GM18519 (cell line): ENCODE data around the gene RNASEH2A.
"Not testable (repeated sequence)": the region's sequence is repeated elsewhere in the genome, so short reads cannot be mapped to it uniquely, and the experiment has no call there.

ENCODE experiments used
- ATAC-seq: cut with Tn5 transposase; IDR thresholded peaks from one replicate; pipeline ENCODE4 v1.9.1; 2021; ENCODE audit warnings: mild to moderate bottlenecking, moderate library complexity; ENCODE audit not compliant: unreplicated experiment, low FRiP score

The RNASEH2A gene

DNA sequence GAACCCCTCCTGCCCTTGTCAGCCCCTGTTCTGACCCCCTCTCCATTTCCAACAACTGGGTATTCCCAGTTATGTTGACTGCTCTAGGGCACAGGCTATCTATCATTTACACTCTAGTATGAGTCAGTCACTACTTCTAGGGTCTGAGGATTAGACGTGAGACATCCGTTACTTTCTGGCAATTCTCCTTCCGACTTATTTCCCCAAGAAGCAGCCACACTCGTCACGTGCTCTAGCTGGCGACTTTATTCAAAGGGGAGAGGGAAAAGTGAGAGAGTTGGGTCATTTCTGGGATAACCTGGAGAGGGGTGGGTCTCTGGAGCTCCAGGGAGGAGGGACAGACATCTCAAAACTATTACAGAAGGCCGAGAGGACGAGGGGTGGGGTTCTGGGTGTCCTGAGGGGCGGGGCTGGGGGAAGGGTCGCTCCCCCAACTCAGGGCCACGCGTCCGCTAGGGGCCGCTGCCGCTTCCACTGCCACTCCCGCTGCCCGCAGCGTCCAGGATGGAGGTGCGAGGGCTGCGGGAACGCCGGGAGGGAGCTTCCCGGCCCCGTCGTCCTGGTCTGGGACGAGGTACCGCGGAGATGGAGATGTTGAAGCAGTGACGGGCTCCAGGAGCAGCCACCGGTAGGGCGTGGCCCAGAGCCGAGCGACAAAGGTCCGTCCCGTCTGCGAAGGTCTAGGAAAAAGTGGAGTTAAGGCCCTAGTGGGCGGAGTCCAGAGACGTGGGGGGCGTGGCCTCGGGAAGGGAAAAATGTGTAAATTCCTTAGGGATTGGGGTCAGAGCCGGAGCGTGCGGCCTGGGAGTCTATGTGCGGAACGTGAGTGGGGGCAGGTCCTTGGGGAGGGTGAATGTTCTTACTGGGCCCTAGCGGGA is 19.1 kb downstream of the RNASEH2A start:
- no peak for ATAC-seq

DNA sequence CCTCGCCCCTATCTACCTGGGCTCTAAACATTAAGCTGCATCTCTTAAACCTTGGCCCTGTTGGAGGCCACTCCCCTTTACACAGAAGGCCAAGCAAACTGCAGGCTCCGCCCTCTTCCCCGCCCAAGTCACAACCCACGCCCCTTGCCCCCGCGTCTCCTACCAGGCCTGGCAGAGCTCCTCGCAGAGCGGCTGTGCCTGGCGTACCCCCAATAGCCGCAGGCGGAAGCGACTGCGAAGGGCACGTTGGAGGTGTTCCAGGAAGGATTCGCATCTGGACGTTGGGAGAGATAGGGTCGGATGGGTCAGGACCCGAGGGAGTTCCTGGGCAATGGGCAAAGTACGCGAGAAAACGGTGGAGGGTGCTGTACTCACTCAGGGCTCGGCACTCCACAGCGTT is 22.1 kb downstream of the RNASEH2A start:
- ATAC-seq = no peak

DNA sequence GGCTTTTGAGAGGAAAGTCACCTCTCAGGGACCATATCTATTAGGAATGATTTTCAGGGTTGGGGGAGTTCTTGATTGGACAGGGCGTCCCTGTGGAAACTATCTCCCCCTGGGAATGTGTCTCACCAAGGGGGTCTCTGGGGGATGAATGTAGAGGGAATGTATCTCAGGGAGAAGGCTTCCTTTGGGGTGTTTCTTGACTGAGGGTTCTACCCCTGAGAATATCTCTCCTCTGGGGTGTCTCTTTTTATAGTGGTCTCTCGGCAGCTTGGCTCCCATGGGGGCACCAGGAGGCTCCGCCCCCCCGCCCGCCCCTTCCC is 27.0 kb downstream of the RNASEH2A start:
- ATAC-seq = no peak

DNA sequence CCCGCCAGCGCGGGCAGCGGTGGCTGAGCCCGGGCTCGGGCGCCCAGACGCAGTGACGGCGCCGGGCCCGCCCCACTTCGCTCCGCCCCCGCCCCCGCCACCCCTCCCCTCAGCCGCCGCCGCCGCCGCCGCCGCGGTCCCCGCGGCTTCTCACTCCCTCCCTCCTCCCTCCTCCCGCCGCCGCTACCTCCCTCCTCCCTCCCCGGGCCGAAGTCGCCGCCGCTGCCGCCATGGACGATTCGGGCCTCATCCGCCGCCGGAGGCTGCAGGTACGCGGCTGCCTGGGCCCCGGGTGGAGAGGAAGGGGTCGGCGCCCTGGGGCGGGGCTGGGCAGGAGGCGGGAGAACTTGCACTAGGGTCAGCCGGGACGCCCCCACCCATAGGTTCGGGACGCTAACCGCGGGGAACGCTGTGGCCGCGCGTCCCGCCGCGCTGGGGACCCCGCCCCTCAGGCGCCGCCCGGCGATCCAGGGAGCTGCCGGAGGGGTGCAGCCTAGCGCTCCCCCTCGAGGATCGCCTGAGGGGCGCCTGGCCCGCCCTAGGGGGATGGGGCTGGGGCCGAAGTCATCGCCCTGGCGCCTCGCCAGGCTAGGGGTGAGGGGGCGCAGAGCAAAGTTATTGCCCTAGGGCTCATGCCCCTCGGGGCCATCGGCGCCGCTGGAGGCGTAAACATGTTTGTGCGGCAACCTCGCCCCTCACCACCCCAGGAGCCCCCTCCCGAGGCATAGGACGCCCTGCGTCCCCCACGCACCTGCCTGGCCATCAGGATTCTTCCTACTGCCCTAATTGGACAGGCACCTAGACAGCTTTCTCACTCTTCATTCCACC is 27.6 kb downstream of the RNASEH2A start:
- no peak for ATAC-seq

DNA sequence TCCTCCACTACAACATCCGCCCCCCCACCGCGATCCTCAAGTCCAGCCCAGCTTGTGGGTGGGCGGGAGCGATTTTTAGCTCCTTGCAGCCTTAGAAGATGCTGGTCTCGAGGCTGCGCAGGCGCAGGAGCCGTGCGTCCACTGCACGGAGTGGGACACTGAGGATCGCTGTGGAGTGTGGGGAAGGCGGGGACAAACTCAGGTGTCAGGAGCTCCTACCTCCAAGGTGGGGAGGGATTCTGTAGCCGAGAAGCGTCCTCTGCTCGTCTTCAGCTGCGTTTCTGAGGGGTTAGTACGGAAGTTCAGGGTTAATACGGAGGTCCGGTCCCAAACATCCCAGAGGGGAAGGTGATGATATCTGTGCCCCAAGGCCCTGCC is 28.2 kb downstream of the RNASEH2A start, which contains the start of gene RTBDN:
TSS of gene RTBDN (minus strand) at position 14 of the 378 bp plus-strand sequence. CDS start 4,600 bp downstream, outside the sequence.
- ATAC-seq = no peak

DNA sequence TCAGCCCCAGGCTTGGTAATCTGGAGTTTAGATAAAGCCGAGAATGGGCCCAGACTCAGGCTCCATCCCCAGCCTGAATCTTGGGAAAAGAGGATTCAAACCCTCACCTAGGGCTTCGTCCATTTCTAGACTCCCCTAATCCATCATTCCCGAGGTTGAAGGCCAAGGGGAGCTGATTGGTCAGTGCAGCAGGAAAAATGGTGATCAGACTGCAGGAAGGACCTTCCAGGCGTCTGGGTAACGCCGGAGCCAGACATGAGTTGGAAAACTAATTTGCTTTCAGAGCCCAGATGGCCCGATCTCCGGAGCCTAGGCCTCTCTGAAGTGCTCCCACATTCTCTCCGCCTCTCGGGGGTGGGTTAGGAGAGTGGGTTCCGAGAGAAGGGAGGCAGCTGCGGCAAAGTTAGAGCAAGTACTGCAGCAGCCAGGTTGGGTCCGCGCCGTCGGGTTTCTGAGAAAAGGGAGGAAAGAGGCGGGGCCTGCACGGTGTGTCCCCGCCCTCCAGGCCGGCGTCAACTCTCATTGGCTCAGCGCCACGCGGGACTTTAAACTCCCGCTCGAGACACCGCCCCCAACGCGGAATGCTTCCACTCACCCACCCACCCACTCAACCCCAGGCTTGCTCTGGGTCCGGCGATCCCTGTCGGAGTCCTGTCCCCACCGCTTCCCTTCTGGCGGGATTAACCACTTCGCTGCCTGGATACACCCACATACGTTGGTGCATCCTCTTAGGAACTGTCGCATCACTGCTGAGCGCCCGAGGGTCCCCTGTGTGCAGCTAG is 28.8 kb downstream of the RNASEH2A start:
- ATAC-seq = no peak

DNA sequence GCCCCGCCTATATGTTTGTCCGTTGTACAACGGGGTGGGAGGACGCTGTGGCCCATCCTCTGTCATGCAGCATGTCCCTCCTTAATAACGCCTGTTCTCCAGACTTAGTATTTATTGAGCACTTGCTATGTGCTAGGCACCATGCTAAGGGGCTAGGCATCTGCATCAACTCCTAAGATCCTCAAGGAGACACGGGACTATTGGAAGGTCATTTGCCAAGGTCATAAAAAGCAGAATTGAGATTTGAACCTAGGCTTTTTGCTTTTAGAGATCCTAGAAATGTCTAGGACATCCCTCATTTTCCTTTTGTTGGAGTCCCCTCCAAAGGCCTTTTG is 30.1 kb downstream of the RNASEH2A start:
- no peak for ATAC-seq

DNA sequence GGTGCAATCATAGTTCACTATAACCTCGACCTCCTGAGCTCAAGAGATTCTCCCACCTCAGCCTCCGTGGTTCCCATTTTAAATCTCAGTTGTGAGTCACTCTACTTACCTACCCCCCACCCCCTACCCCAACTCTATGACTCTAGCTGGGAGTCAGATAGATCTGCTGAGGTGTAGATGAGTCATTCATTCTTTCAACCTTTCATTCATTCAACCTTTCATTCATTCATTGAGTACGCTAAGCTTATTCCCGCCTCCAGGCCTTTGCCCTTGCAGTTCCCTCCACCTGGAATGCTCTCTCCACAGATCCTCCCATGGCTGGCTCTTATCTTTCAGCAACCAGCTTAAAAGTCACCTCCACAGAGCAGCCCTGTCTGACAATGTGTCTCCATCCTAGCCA is 30.8 kb downstream of the RNASEH2A start:
- ATAC-seq = no peak

DNA sequence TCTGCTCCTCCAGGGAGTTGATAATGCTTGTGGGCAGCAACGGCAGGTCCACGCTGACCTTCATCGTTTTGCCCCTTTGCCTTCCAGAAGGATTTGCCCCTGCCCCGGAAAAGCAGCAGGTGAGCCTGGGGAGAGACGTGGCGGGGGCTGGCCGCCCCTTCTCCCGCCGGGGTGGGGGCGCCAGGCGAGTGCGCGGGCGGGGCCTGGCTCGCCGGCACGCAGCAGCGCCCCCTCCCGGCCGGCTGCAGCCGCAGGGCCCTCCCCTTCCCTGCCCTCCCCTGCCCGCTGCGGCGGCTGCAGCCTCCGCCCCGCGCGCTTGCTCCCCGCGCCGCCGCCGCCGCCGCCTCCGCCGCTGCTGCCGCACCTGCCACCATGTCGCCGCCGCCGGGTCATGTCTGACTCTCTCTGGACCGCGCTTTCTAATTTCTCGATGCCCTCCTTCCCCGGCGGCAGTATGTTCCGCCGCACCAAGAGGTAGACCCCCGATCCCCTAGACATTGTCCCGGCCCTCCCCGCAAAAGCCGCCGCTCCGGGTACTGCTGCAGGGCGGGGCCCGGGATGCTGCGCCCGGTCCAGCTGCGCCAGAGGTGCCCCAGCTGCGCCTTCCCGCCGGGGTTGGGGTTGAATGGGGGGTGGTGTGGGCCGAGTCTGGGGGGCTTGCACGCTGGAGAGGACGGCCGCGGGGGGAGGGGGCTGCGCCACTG is 31.9 kb downstream of the RNASEH2A start, which contains the start of gene MAST1:
TSS of gene MAST1 (plus strand) at position 334 of the 704 bp plus-strand sequence. CDS start at position 392, 58 bp downstream.
- ATAC-seq = no peak

DNA sequence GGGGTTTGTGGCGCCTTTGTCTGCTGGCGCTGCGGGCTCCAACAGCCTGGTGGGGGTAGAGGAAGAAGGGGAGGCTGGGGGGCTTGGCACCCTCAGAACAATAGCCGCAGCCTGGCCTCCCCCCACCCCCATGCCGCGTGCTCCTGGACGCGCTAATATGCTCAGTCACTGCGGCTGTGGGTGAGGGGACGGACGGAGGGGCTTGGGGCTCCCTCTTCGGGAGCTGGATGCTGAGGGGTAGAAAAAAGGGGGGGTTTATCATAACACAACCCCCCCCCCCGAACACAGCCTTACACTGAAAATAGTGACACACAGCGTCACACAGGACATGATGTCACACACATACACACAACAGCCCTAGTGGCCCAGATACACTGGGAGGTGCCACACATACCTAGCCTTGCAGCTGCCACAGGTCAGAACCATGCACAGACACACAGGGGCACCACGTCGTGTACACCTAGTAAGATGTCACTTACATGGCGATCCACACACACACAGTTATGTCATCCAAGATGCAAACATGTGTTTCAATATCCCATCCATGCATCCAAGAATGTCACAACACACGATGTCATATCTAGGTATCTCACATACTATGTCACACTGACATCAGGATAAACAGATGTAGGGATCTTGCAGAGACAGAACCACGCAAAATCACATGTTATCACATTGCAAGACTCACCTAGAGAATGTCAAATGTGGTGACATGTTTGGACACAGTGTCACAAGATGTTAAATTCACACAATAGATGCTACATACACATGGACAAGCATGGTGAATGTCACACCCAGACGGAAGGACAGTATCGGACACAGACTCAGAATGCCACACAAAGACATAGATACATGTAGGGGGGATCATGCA is 32.7 kb downstream of the RNASEH2A start:
- ATAC-seq = no peak

DNA sequence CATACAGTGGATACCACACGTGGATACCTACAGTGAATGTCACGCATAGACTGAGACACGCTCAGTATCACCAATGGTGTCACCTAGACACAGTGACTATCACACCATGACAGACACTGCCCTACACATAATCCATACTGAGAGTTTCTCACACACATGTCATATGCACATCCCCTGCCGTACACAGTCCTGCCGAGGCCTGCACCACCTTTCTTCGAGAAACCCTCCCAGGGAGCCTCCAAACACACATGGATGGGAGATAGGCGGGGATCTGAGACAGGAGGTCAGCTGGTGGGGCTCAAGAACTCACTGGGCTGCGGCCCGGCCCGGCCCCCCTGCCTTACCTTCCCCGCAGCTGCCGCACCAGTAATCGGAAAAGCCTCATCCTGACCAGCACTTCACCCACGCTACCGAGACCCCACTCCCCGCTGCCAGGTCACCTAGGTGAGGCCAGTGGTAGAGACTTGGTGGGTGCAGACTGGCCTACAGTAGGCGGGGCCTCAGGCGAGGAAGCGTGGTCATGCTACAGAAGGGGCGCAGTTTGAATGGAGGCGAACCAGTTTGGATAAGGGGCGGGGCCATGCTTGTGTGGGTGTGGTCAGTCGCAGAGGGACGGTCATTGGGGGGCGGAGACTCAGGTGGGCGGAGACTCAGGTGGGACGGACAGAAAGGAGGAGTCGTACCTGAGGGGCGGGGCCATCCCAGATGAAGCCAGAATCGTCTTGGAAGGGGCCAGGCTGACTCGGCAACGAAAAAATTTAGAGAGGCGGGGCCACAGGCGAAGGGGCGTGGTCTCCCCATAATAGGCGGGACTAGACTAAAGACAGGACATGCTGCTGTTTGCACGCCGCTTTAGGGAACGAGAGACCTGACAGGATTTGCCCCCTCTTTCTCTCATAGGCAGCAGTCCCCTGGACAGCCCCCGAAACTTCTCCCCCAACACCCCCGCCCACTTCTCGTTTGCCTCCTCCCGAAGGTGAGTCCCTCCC is 34.0 kb downstream of the RNASEH2A start:
- ATAC-seq = no peak

DNA sequence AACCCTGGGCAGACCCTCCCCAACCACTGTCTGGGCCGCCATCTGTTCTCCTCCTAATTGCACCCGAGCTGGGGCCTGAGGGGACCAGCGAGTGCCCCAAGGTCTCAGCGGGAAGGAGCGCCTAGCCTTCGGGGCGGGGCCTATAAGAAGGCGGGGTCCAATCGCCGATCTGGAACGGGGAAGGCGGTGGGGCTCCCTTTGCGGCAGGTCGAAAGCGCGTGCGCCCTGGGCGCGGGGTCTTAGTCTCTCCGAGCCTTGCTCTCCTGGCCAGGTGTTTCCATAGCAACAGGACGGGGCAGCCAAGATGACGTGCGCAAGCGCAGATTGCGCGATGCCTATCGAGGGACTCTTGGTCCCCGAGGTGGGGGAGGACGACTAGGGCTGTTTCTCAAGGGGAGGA is 34.7 kb downstream of the RNASEH2A start:
- ATAC-seq = no peak

DNA sequence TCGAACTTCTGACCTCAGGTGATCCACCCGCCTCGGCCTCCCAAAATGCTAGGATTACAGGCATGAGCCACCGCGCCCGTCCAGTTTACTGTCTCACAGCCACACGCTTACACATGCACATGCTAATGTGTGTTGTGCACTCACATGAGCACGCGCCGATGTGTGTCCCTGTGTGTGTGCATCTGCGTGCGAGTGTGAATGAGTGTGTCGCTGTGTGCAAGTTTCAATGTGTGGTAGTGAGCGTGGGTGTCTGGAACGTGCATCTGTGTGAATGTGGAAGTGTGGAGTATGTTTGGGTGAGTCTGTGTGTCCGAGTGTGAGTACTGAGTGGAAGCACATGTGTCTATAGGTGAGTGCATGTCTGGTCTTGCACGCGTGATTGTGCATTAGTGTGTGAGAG is 36.1 kb downstream of the RNASEH2A start:
- ATAC-seq = no peak

DNA sequence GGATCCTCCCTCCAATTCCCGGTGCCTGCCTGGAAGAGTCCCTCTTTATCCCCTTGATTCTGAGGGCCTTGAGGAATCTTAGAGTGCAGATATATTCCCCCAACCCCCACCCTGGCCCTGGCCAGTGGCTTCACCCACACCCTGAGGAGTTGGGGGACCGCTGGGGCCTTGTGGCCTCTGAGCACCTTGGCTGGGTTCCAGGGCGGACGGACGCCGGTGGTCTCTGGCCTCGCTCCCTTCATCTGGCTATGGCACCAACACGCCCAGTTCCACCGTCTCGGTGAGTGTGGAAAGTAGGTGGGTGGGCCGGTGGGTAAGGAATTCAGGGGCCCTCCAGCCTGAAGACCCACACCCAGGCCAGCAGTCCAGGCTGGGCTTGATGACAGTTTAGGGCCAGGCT is 36.9 kb downstream of the RNASEH2A start:
- ATAC-seq = no peak

DNA sequence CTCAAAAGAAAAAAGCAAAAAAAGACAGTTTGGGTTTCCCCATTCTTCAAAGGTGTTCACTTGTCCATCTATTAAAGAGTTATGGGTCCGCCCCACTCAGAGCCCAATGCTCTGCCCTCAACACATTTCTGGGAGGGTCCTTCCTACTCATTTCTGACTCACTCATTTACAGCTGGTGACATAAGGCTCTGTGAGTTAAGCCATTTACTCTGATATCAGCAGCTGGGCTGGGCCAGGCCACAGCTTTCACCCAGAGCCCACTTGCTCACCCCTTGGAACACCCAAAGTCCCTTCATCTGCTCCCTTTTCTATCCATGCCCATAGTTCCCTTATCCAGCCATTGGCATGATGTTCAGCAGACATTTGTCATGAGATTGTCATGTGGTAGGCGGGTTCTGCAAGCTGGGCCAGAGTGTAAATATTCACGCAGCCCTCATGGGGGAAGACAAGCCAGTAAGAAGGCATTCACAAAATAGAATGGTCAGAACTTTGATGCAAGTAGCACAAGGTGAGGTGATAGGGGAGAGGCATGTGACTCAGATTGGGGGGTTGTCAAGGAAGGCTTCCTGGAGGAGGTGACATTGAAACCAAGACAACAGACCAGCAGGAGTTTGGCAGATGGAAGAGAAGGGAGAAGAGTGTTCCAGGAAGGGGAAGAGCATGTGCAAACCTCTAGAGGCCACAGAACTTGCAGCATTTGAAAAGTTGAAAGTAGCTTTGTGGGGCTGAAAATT is 37.8 kb downstream of the RNASEH2A start:
- no peak for ATAC-seq

DNA sequence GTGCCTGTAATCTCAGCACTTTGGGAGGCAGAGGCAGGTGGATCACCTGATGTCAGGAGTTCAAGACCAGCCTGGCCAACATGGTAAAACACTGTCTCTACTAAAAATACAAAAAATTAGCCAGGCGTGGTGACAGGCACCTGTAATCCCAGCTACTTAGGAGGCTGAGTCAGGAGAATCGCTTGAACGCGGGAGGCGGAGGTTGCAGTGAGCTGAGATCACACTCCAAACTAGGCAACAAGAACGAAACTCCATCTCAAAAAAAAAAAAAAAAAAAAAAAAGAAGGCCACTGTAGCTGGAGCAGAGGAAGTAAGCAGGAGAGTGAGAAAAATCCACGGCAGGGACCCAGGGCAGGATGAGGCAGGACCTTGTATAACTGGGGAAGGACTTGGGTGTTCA is 40.2 kb downstream of the RNASEH2A start:
- ATAC-seq = not testable (repeated sequence)
